ENCODE results near the gene PLEK.
"Not testable (repeated sequence)": the region's sequence is repeated elsewhere in the genome, so short reads cannot be mapped to it uniquely, and the experiment has no call there.

The PLEK gene

GRCh38 chr2:68385907-68386287 lies 20.8 kb downstream of the PLEK start:
- ATAC-seq = no peak

- no peak for ATAC-seq
These were observed 21.3 kb downstream of the PLEK start for GRCh38 chr2:68386365-68386764.

GRCh38 chr2:68387408-68388350 lies 22.6 kb downstream of the PLEK start:
- peak; percentile 76 for ATAC-seq

GRCh38 chr2:68388358-68388757 lies 23.3 kb downstream of the PLEK start:
- peak; percentile 55 to 61 for ATAC-seq

GRCh38 chr2:68388772-68389171 lies 23.7 kb downstream of the PLEK start:
- ATAC-seq = no peak

- ATAC-seq = no peak
These were observed 25.0 kb downstream of the PLEK start for GRCh38 chr2:68390114-68390513.

GRCh38 chr2:68390586-68390985 lies 25.5 kb downstream of the PLEK start:
- no peak for ATAC-seq

- ATAC-seq = no peak
These were observed 26.0 kb downstream of the PLEK start for GRCh38 chr2:68391099-68391498.

GRCh38 chr2:68391869-68392268 lies 26.8 kb downstream of the PLEK start:
- no peak for ATAC-seq

- no peak for ATAC-seq
These were observed 31.0 kb downstream of the PLEK start for GRCh38 chr2:68396093-68396492.

- not testable (repeated sequence) for ATAC-seq
These were observed 32.7 kb downstream of the PLEK start for GRCh38 chr2:68397704-68398263.

GRCh38 chr2:68403199-68403644 lies 38.1 kb downstream of the PLEK start:
- ATAC-seq = no peak

- no peak for ATAC-seq
These were observed 39.1 kb downstream of the PLEK start for GRCh38 chr2:68404164-68404563.

- ATAC-seq = no peak
These were observed 40.1 kb downstream of the PLEK start for GRCh38 chr2:68404893-68405799.

GRCh38 chr2:68411397-68412126 lies 46.5 kb downstream of the PLEK start:
- ATAC-seq = no peak

- no peak for ATAC-seq
These were observed 47.2 kb downstream of the PLEK start for GRCh38 chr2:68412127-68412819.

- ATAC-seq = no peak
These were observed 48.4 kb downstream of the PLEK start for GRCh38 chr2:68413466-68413865.

GRCh38 chr2:68414452-68414851 lies 49.4 kb downstream of the PLEK start:
- no peak for ATAC-seq

GRCh38 chr2:68414876-68415275 lies 49.8 kb downstream of the PLEK start:
- no peak for ATAC-seq

- no peak for ATAC-seq
These were observed 50.4 kb downstream of the PLEK start for GRCh38 chr2:68415521-68415920.

- ATAC-seq = no peak
These were observed 51.1 kb downstream of the PLEK start for GRCh38 chr2:68416081-68416675.

Data from activated CD4-positive, CD25-positive, alpha-beta regulatory T cell treated with anti-CD3 and anti-CD28 coated beads, Interleukin-2, amount 50 U/mL, for 24 hours (primary cell).